Esophagus muscularis mucosa (tissue), 4 donors: Measurements from ENCODE around the gene FOXN3. TPM values are rescaled to one million over a fixed set of nuclear protein-coding genes. Genes with fewer than 3 reads are reported as not detected.

Experiments used
- DNase-seq: peaks from one replicate; pipeline ENCODE4 v3.0.0-alpha.2; 2017; ENCODE audit errors: extremely low spot score
- H3K27ac ChIP-seq, 4 donors: fragments of 200-600 bp; sonication (generic); replicated peaks in 1 of 4; 1 replicate in 3 of 4; 2 replicates in 1 of 4; pipeline ENCODE4 v1.5.1; 2016 to 2019; ENCODE audit warnings: mild to moderate bottlenecking in 1 of 4
- H3K27me3 ChIP-seq, 4 donors: fragments of 200-600 bp; sonication (generic); one replicate each; pipeline versions ENCODE4 v1.5.1 to v1.6.0; 2016 to 2019
- H3K36me3 ChIP-seq, 4 donors: fragments of 200-600 bp; sonication (generic); one replicate each; pipeline ENCODE4 v1.5.1; 2016 to 2019
- H3K4me1 ChIP-seq, 4 donors: fragments of 200-600 bp; sonication (generic); one replicate each; pipeline ENCODE4 v1.5.1; 2016 to 2019
- H3K4me3 ChIP-seq, 4 donors: fragments of 200-600 bp; sonication (generic); 1 replicate in 2 of 4; 2 replicates in 2 of 4; pipeline ENCODE4 v1.5.1; 2016 to 2019; ENCODE audit warnings: mild to moderate bottlenecking in 4 of 4, moderate library complexity in 1 of 4
- H3K9me3 ChIP-seq, 4 donors: fragments of 200-600 bp; sonication (generic); 1 replicate in 3 of 4; 2 replicates in 1 of 4; pipeline ENCODE4 v1.5.1; 2016 to 2019
- EP300 ChIP-seq: sonication (generic); formaldehyde crosslinking; IDR thresholded peaks from one replicate; pipeline ENCODE4 v1.6.1; 2017; ENCODE audit warnings: antibody characterized with exemption
- POLR2A ChIP-seq: fragments of 450-650 bp; IDR thresholded peaks from one replicate; pipeline ENCODE4 v1.6.1; 2017; ENCODE audit warnings: antibody characterized with exemption, moderate library complexity, mild to moderate bottlenecking, low read depth
- POLR2AphosphoS5 ChIP-seq, 2 donors: sonication (generic); formaldehyde crosslinking; IDR thresholded peaks; one replicate each; pipeline ENCODE4 v1.6.1; 2017; ENCODE audit warnings: antibody characterized with exemption in 2 of 2
- WGBS: methylation state at CpG from one replicate; pipeline ENCODE4 v1.1.5; 2018; 5-methylcytosine and 5-hydroxymethylcytosine counted together
- intact Hi-C: fragments of 100-400 bp; cut with DNase I; formaldehyde crosslinking; loops from one replicate; pipeline ENCODE4 v1.15.1; 2023
- total RNA-seq, 4 donors: library from RNA; depleted of rRNA; stranded (reverse); fragments of >200 nt; gene quantifications; one replicate each; pipeline versions ENCODE4 v1.1.0 to v1.2.1, GENCODE V29; 2016
- TF ChIP-seq, protein P1 (sequence below), 3 experiments: fragments of 200-600 bp in 2 of 3; fragments of 450-650 bp in 1 of 3; sonication (generic) in 2 of 3; IDR thresholded peaks; one replicate each; pipeline ENCODE4 v1.5.1; 2017 to 2019; ENCODE audit warnings: antibody characterized with exemption in 3 of 3, mild to moderate bottlenecking in 2 of 3, moderate library complexity in 1 of 3

The FOXN3 gene
- total RNA-seq, 4 donors from 2014 or later = 114 to 180 (median 145) TPM

DNA sequence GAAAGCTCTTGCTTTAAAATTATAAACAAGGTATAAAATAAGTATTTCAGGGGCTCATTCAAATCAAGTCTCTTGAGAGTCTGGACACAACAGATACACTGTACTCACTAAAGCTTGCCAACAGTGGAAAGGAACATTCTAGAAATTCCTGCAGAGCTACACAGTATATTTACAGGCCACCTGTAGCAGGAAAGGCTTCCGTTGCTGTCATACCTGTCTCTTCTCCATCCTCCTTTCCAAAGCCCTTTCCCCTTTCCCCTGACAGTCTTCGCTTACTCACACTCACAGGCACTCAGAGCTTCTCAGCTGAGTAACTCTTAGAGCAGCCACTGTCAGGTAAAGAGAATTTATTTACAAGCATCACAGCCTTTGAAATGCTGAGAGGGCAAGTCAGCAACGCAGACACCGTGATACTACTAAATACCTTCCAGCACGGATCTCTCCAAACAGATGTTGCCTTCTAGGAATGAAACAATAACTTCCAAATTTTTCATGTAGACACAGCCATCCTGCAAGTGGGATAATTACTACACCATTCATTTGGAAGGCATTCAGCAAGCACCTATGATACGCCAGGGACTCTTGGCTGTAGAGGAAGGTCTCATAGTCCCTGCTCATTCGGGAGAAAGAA, 167.9 kb downstream of the FOXN3 start:
- Histone ChIP-seq H3K4me1 (peaks cover 14 to 64% (median 34%) of the 10 kb centered on the region in 4 donors), H3K27me3 (no peaks in the 10 kb centered on the region), H3K9me3 (no peaks in the 10 kb centered on the region), H3K36me3 (no peaks in the 10 kb centered on the region), H3K27ac (no peak overlapping the region), H3K4me3 (no peak overlapping the region)
- no peak for TF ChIP-seq EP300
- no peak for TF ChIP-seq POLR2AphosphoS5 (IDR thresholded peaks at IDR 0.05)
- no peak for TF ChIP-seq POLR2A
- 60% methylated on average over 7 of the region's 7 CpGs for WGBS
- DNase-seq = no peak
- intact Hi-C loops = no loop called here

DNA sequence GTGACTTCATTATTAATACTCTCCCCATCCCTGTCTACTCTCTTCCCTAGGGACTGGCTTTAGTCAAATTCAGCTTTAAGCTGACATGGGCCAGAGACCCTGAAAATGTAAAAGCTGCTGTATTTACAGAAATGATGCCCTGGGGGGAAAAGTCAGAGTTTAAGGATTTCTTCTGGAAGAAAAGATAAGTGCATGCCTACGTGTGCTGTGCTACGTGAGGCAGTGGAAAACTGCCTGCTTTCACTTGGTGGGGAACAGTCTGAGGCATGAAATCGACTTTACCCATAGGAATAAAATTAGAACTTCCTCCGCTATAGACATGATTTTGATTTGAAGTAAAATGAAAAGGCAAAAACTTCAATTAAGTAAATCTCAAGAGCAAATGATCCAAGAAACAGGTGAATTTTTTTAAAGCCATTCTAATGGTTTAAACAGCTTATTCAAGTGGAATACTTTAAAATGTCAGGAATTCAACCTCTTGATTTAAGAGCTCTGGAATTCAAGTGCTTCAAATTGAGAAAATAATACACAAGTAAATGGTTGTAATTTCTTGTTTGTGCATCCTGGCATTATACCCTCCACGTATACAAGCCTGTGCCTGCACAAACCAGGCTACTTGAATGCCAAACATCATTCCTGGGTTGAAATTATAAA, 168.5 kb downstream of the FOXN3 start:
- intact Hi-C loops = no loop called here
- H3K36me3 ChIP-seq = no peaks in the 10 kb centered on the region
- TF ChIP-seq POLR2AphosphoS5 (IDR thresholded peaks at IDR 0.05) (no peak), EP300 (no peak), POLR2A (no peak)
- TF ChIP-seq, protein P1, sequence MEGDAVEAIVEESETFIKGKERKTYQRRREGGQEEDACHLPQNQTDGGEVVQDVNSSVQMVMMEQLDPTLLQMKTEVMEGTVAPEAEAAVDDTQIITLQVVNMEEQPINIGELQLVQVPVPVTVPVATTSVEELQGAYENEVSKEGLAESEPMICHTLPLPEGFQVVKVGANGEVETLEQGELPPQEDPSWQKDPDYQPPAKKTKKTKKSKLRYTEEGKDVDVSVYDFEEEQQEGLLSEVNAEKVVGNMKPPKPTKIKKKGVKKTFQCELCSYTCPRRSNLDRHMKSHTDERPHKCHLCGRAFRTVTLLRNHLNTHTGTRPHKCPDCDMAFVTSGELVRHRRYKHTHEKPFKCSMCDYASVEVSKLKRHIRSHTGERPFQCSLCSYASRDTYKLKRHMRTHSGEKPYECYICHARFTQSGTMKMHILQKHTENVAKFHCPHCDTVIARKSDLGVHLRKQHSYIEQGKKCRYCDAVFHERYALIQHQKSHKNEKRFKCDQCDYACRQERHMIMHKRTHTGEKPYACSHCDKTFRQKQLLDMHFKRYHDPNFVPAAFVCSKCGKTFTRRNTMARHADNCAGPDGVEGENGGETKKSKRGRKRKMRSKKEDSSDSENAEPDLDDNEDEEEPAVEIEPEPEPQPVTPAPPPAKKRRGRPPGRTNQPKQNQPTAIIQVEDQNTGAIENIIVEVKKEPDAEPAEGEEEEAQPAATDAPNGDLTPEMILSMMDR (IDR thresholded peaks at IDR 0.05) = no peak
- no peak overlapping the region for H3K27ac ChIP-seq
- H3K4me1 ChIP-seq = peaks cover 17 to 64% (median 32%) of the 10 kb centered on the region in 4 donors
- no peaks in the 10 kb centered on the region for H3K9me3 ChIP-seq
- H3K4me3 ChIP-seq = no peak overlapping the region
- no peak for DNase-seq
- WGBS = 75% methylated on average over 5 of the region's 5 CpGs
- H3K27me3 ChIP-seq = no peaks in the 10 kb centered on the region

DNA sequence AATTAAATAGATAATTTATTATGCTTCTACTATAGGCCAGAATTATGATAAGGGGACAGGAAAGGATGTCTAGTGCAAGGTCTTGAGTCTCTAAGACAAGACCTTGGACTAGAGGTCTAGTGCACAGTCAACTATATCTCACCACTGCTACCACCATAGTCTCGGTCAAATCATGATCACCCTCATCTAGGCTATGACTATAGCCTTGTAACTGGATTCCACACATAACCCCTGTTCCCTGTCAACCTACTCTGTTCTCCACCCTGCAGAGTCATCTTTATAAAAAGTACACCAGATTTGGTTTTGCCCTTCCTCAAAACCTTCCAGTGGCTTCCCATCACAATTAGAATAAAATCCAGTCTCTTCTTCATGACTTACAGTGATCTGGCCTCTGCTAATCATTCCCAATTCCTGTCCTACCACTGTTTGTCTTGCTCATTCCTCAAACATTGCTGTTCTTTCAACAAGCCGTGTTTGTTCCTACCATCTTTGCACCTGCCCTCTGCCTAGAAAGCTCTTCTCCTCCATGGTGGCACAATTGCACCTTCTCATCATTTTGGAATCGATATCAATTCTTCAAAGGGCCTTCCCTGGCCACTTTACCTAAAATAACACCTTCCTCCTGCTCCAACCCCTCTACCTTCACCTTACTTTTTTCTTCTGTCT, 169.4 kb downstream of the FOXN3 start:
- Histone ChIP-seq H3K27me3 (no peaks in the 10 kb centered on the region), H3K9me3 (no peaks in the 10 kb centered on the region), H3K36me3 (no peaks in the 10 kb centered on the region), H3K4me3 (no peak overlapping the region), H3K27ac (no peak overlapping the region), H3K4me1 (peaks cover 26 to 65% (median 33%) of the 10 kb centered on the region in 4 donors)
- TF ChIP-seq, protein P1 (IDR thresholded peaks at IDR 0.05) = no peak
- no peak for TF ChIP-seq POLR2A
- TF ChIP-seq EP300 = no peak
- no peak for TF ChIP-seq POLR2AphosphoS5 (IDR thresholded peaks at IDR 0.05)
- 95% methylated on average over 3 of the region's 3 CpGs for WGBS
- DNase-seq = no peak
- intact Hi-C loops = no loop called here

DNA sequence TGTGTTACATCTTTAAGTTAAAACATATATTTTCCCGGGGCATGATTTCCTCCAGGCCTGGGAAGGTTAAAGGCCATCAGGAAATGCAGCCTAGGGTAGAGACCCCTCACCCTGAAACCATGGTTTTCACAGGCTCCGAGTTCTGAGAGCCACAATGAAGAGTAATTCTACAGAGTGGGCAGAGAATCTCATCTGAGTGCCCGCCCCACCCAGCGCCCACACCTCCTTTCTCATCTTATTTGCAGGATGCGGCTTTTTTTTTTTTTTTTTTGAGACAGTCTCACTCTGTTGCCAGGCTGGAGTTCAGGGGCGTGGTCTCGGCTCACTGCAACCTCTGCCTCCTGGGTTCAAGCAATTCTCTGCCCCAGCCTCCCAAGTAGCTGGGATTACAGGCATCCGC, 170.7 kb downstream of the FOXN3 start:
- peaks cover 37 to 65% (median 46%) of the 10 kb centered on the region in 4 donors for H3K4me1 ChIP-seq
- no peak for TF ChIP-seq POLR2AphosphoS5 (IDR thresholded peaks at IDR 0.05)
- TF ChIP-seq EP300 = no peak
- TF ChIP-seq, protein P1 (IDR thresholded peaks at IDR 0.05) = no peak
- TF ChIP-seq POLR2A = no peak
- intact Hi-C loops = no loop called here
- H3K36me3 ChIP-seq = no peaks in the 10 kb centered on the region
- 86% methylated on average over 8 of the region's 8 CpGs for WGBS
- no peaks in the 10 kb centered on the region for H3K9me3 ChIP-seq
- no peak overlapping the region for H3K4me3 ChIP-seq
- DNase-seq = no peak
- no peak overlapping the region for H3K27ac ChIP-seq
- no peaks in the 10 kb centered on the region for H3K27me3 ChIP-seq

DNA sequence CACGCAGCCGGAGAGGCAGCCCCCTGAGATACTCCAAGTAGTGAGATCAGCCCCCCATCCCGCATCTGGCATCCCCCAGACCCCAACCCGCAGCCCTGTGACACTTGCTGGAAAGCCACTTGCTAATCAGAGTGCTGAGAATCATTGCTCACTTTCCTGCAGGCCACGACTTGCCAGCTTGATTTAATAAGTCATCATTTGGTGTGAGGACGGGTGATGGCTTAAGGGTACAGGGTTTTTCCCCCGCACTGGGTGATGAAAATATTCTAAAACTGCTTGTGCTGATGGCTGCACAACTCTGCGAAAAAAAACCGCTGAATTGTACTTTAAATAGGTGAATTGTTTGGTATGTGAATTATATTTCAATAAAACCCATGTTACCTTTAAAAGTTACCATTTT, 171.2 kb downstream of the FOXN3 start:
- no peaks in the 10 kb centered on the region for H3K36me3 ChIP-seq
- TF ChIP-seq POLR2AphosphoS5 (IDR thresholded peaks at IDR 0.05) (no peak), POLR2A (no peak), EP300 (no peak)
- TF ChIP-seq, protein P1 (IDR thresholded peaks at IDR 0.05) = no peak
- no peaks in the 10 kb centered on the region for H3K27me3 ChIP-seq
- 82% methylated on average over 9 of the region's 9 CpGs for WGBS
- no peak overlapping the region for H3K27ac ChIP-seq
- no peak for DNase-seq
- H3K4me1 ChIP-seq = peaks cover 42 to 65% (median 48%) of the 10 kb centered on the region in 4 donors
- intact Hi-C loops = no loop called here
- H3K4me3 ChIP-seq = no peak overlapping the region
- H3K9me3 ChIP-seq = no peaks in the 10 kb centered on the region
